ENCODE data around the gene ZWILCH. TPM values are rescaled to one million over a fixed set of nuclear protein-coding genes. Genes with fewer than 3 reads are reported as not detected.
"Not testable (repeated sequence)": the region's sequence is repeated elsewhere in the genome, so short reads cannot be mapped to it uniquely, and the experiment has no call there.

ZWILCH gene
- total RNA-seq, 2 experiments from 2014 or later = 28.9 to 30.0 TPM

GRCh38 chr15:66496951-66497501 lies 8.1 kb upstream of the ZWILCH start:
- H3K4me1 Mint-ChIP-seq = peaks cover 64% of the 10 kb centered on the region
- POLR2A ChIA-PET = interaction anchor here (1.0 to 6.1 kb wide), 12 partner anchors 9 to 980 kb away, joined by 3 to 110 read pairs (median 12); partner anchors contain the start of genes DIS3L, MAP2K1, TIPIN and ZWILCH
- H3K4me3 Mint-ChIP-seq = peak overlapping the region; percentile 91
- peak overlapping the region; percentile 88 for H3K27ac Mint-ChIP-seq
- peak; percentile 16 for DNase-seq
- no peaks in the 10 kb centered on the region for H3K9me3 Mint-ChIP-seq
- CTCF ChIA-PET = interaction anchor here (0.6 to 6.1 kb wide), 13 partner anchors 10 to 1348 kb away, joined by 3 to 127 read pairs (median 6); partner anchors contain the start of genes MAP2K1, TIPIN and ZWILCH
- H3K27me3 Mint-ChIP-seq = no peaks in the 10 kb centered on the region
- peaks cover 81% of the 10 kb centered on the region for H3K36me3 Mint-ChIP-seq (ENCODE audit: low read depth)

GRCh38 chr15:66497502-66498455 lies 7.3 kb upstream of the ZWILCH start, which contains the start of gene SNAPC5:
Gene SNAPC5 (minus strand): TSS chr15:66497762. CDS start chr15:66497731, 31 bp downstream.
- peak; percentile 98 for DNase-seq
- Mint-ChIP-seq H3K36me3 (ENCODE audit: low read depth) (peaks cover 82% of the 10 kb centered on the region), H3K9me3 (no peaks in the 10 kb centered on the region), H3K27ac (peak within 1 kb of the TSS; percentile 88), H3K4me1 (peaks cover 70% of the 10 kb centered on the region), H3K27me3 (no peaks in the 10 kb centered on the region), H3K4me3 (peak within 1 kb of the TSS; percentile 91)
- POLR2A ChIA-PET = interaction anchor here (0.6 to 6.1 kb wide), 17 partner anchors 8 to 981 kb away, joined by 3 to 110 read pairs (median 6); partner anchors contain the start of genes DIS3L, MAP2K1, TIPIN and ZWILCH
- CTCF ChIA-PET = interaction anchor here (0.6 to 6.1 kb wide), 31 partner anchors 9 to 1348 kb away, joined by 3 to 127 read pairs (median 4); partner anchors contain the start of genes DIS3L, MAP2K1, TIPIN and ZWILCH

- Mint-ChIP-seq H3K9me3 (no peaks in the 10 kb centered on the region), H3K4me1 (peaks cover 75% of the 10 kb centered on the region), H3K4me3 (no peak overlapping the region), H3K27ac (peak overlapping the region; percentile 88), H3K27me3 (no peaks in the 10 kb centered on the region), H3K36me3 (ENCODE audit: low read depth) (peaks cover 82% of the 10 kb centered on the region)
- DNase-seq = no peak
- ChIA-PET POLR2A (interaction anchor here (0.6 to 6.1 kb wide), 14 partner anchors 8 to 982 kb away, joined by 3 to 110 read pairs (median 6); partner anchors contain the start of genes DIS3L, MAP2K1 and TIPIN), CTCF (interaction anchor here (0.6 to 6.1 kb wide), 28 partner anchors 8 to 1043 kb away, joined by 3 to 127 read pairs (median 4); partner anchors contain the start of genes DIS3L, MAP2K1, MEGF11 and RAB11A)
Measured at GRCh38 chr15:66498501-66499386, 6.4 kb upstream of the ZWILCH start.

GRCh38 chr15:66500346-66500745 lies 4.8 kb upstream of the ZWILCH start:
- H3K4me3 Mint-ChIP-seq, H3K27me3 Mint-ChIP-seq, H3K9me3 Mint-ChIP-seq: not testable (repeated sequence)
- POLR2A ChIA-PET = interaction anchor here (4.2 to 6.1 kb wide), 2 partner anchors 112 to 145 kb away, joined by 55 to 110 read pairs; partner anchors contain the start of genes MAP2K1 and TIPIN
- Mint-ChIP-seq H3K4me1 (peaks cover 66% of the 10 kb centered on the region), H3K27ac (peak overlapping the region; percentile 63), H3K36me3 (ENCODE audit: low read depth) (peaks cover 77% of the 10 kb centered on the region)
- CTCF ChIA-PET = interaction anchor here (0.6 to 6.1 kb wide), 4 partner anchors 9 to 628 kb away, joined by 4 to 74 read pairs (median 6); partner anchors contain the start of genes MAP2K1 and TIPIN
- DNase-seq = peak; percentile 15

- CTCF ChIA-PET = no interaction called here
Measured at GRCh38 chr15:66502491-66502890, 2.6 kb upstream of the ZWILCH start.

GRCh38 chr15:66503041-66503648 lies 2.0 kb upstream of the ZWILCH start:
- ChIA-PET CTCF (interaction anchor here (1.3 kb wide), 1 partner anchor 11 kb away, joined by 4 read pairs; no protein-coding TSS in a partner anchor), POLR2A (interaction anchor here (0.9 to 3.9 kb wide), 7 partner anchors 28 to 711 kb away, joined by 3 to 64 read pairs (median 5); partner anchors contain the start of genes DIS3L, MAP2K1 and TIPIN)
- Mint-ChIP-seq H3K36me3 (ENCODE audit: low read depth) (peaks cover 61% of the 10 kb centered on the region), H3K4me1 (peaks cover 71% of the 10 kb centered on the region), H3K27ac (peak overlapping the region; percentile 96), H3K4me3 (peak overlapping the region; percentile 92)
- DNase-seq, H3K27me3 Mint-ChIP-seq, H3K9me3 Mint-ChIP-seq: not testable (repeated sequence)

More at GRCh38 chr15:66502491-66502890, 2.6 kb upstream of the ZWILCH start:
- Mint-ChIP-seq H3K36me3 (ENCODE audit: low read depth) (peaks cover 67% of the 10 kb centered on the region), H3K4me1 (peaks cover 71% of the 10 kb centered on the region), H3K27me3 (no peaks in the 10 kb centered on the region), H3K9me3 (no peaks in the 10 kb centered on the region), H3K4me3 (peak overlapping the region; percentile 92), H3K27ac (peak overlapping the region; percentile 96)
- POLR2A ChIA-PET = interaction anchor here (1.8 to 3.9 kb wide), 2 partner anchors 32 to 115 kb away, joined by 5 to 64 read pairs; partner anchors contain the start of gene MAP2K1
- DNase-seq = no peak

- Mint-ChIP-seq H3K9me3 (no peaks in the 10 kb centered on the region), H3K4me1 (peaks cover 69% of the 10 kb centered on the region), H3K36me3 (ENCODE audit: low read depth) (peaks cover 55% of the 10 kb centered on the region), H3K27me3 (no peaks in the 10 kb centered on the region), H3K27ac (peak overlapping the region; percentile 96), H3K4me3 (peak overlapping the region; percentile 92)
- POLR2A ChIA-PET = interaction anchor here (0.6 to 3.9 kb wide), 14 partner anchors 9 to 925 kb away, joined by 3 to 64 read pairs (median 5); partner anchors contain the start of genes DIS3L, MAP2K1 and TIPIN
- CTCF ChIA-PET = interaction anchor here (0.6 to 1.3 kb wide), 3 partner anchors 10 to 118 kb away, joined by 3 to 4 read pairs (median 3); no protein-coding TSS in a partner anchor
- no peak for DNase-seq
Measured at GRCh38 chr15:66503780-66504562, 1.2 kb upstream of the ZWILCH start.

GRCh38 chr15:66505430-66505811 lies 295 bp downstream of the ZWILCH start:
- Mint-ChIP-seq H3K4me3 (peak overlapping the region; percentile 92), H3K4me1 (peaks cover 60% of the 10 kb centered on the region), H3K27ac (peak overlapping the region; percentile 96), H3K27me3 (no peaks in the 10 kb centered on the region), H3K9me3 (no peaks in the 10 kb centered on the region), H3K36me3 (ENCODE audit: low read depth) (peaks cover 46% of the 10 kb centered on the region)
- CTCF ChIA-PET = interaction anchor here (1.2 to 2.9 kb wide), 3 partner anchors 7 to 211 kb away, joined by 3 to 12 read pairs (median 4); partner anchors contain the start of genes MAP2K1 and SNAPC5
- POLR2A ChIA-PET = interaction anchor here (0.6 to 3.9 kb wide), 33 partner anchors 8 to 1612 kb away, joined by 3 to 64 read pairs (median 4); partner anchors contain the start of genes DIS3L, INTS14, MAP2K1 and RNU5B-1
- no peak for DNase-seq

GRCh38 chr15:66505818-66506217 lies 692 bp downstream of the ZWILCH start:
- ChIA-PET CTCF (interaction anchor here (1.2 to 2.9 kb wide), 3 partner anchors 8 to 211 kb away, joined by 3 to 12 read pairs (median 4); partner anchors contain the start of genes MAP2K1 and SNAPC5), POLR2A (interaction anchor here (0.9 to 3.9 kb wide), 23 partner anchors 7 to 1200 kb away, joined by 3 to 64 read pairs (median 4); partner anchors contain the start of genes DIS3L, INTS14, MAP2K1 and RNU5B-1)
- no peak for DNase-seq
- H3K4me3 Mint-ChIP-seq = peak overlapping the region; percentile 92
- H3K27ac Mint-ChIP-seq = peak overlapping the region; percentile 96
- H3K27me3 Mint-ChIP-seq = no peaks in the 10 kb centered on the region
- no peaks in the 10 kb centered on the region for H3K9me3 Mint-ChIP-seq
- peaks cover 46% of the 10 kb centered on the region for H3K36me3 Mint-ChIP-seq (ENCODE audit: low read depth)
- H3K4me1 Mint-ChIP-seq = peaks cover 56% of the 10 kb centered on the region

GRCh38 chr15:66508293-66508883 lies 3.3 kb downstream of the ZWILCH start:
- H3K4me3 Mint-ChIP-seq = no peak overlapping the region
- ChIA-PET CTCF (interaction anchor here (0.7 to 1.8 kb wide), 2 partner anchors 9 to 722 kb away, joined by 3 to 5 read pairs; no protein-coding TSS in a partner anchor), POLR2A (interaction anchor here (1.2 to 1.3 kb wide), 2 partner anchors 120 to 217 kb away, joined by 3 read pairs; no protein-coding TSS in a partner anchor)
- H3K27me3 Mint-ChIP-seq = no peaks in the 10 kb centered on the region
- no peak for DNase-seq
- H3K4me1 Mint-ChIP-seq = peaks cover 33% of the 10 kb centered on the region
- peaks cover 21% of the 10 kb centered on the region for H3K36me3 Mint-ChIP-seq (ENCODE audit: low read depth)
- H3K9me3 Mint-ChIP-seq = no peaks in the 10 kb centered on the region
- H3K27ac Mint-ChIP-seq = peak overlapping the region; percentile 36
